Esophagus muscularis mucosa (tissue), 4 donors: ENCODE results near the gene ZNF385D. TPM values are rescaled to one million over a fixed set of nuclear protein-coding genes. Genes with fewer than 3 reads are reported as not detected.

Experiments
- DNase-seq: peaks from one replicate; pipeline ENCODE4 v3.0.0-alpha.2; 2017; ENCODE audit errors: extremely low spot score
- H3K27ac ChIP-seq, 4 donors: fragments of 200-600 bp; sonication (generic); replicated peaks in 1 of 4; 1 replicate in 3 of 4; 2 replicates in 1 of 4; pipeline ENCODE4 v1.5.1; 2016 to 2019; ENCODE audit warnings: mild to moderate bottlenecking in 1 of 4
- H3K27me3 ChIP-seq, 4 donors: fragments of 200-600 bp; sonication (generic); one replicate each; pipeline versions ENCODE4 v1.5.1 to v1.6.0; 2016 to 2019
- H3K36me3 ChIP-seq, 4 donors: fragments of 200-600 bp; sonication (generic); one replicate each; pipeline ENCODE4 v1.5.1; 2016 to 2019
- H3K4me1 ChIP-seq, 4 donors: fragments of 200-600 bp; sonication (generic); one replicate each; pipeline ENCODE4 v1.5.1; 2016 to 2019
- H3K4me3 ChIP-seq, 4 donors: fragments of 200-600 bp; sonication (generic); 1 replicate in 2 of 4; 2 replicates in 2 of 4; pipeline ENCODE4 v1.5.1; 2016 to 2019; ENCODE audit warnings: mild to moderate bottlenecking in 4 of 4, moderate library complexity in 1 of 4
- H3K9me3 ChIP-seq, 4 donors: fragments of 200-600 bp; sonication (generic); 1 replicate in 3 of 4; 2 replicates in 1 of 4; pipeline ENCODE4 v1.5.1; 2016 to 2019
- EP300 ChIP-seq: sonication (generic); formaldehyde crosslinking; IDR thresholded peaks from one replicate; pipeline ENCODE4 v1.6.1; 2017; ENCODE audit warnings: antibody characterized with exemption
- POLR2A ChIP-seq: fragments of 450-650 bp; IDR thresholded peaks from one replicate; pipeline ENCODE4 v1.6.1; 2017; ENCODE audit warnings: antibody characterized with exemption, moderate library complexity, mild to moderate bottlenecking, low read depth
- POLR2AphosphoS5 ChIP-seq, 2 donors: sonication (generic); formaldehyde crosslinking; IDR thresholded peaks; one replicate each; pipeline ENCODE4 v1.6.1; 2017; ENCODE audit warnings: antibody characterized with exemption in 2 of 2
- WGBS: methylation state at CpG from one replicate; pipeline ENCODE4 v1.1.5; 2018; 5-methylcytosine and 5-hydroxymethylcytosine counted together
- intact Hi-C: fragments of 100-400 bp; cut with DNase I; formaldehyde crosslinking; loops from one replicate; pipeline ENCODE4 v1.15.1; 2023
- total RNA-seq, 4 donors: library from RNA; depleted of rRNA; stranded (reverse); fragments of >200 nt; gene quantifications; one replicate each; pipeline versions ENCODE4 v1.1.0 to v1.2.1, GENCODE V29; 2016
- TF ChIP-seq, protein P1 (sequence below), 3 experiments: fragments of 200-600 bp in 2 of 3; fragments of 450-650 bp in 1 of 3; sonication (generic) in 2 of 3; IDR thresholded peaks; one replicate each; pipeline ENCODE4 v1.5.1; 2017 to 2019; ENCODE audit warnings: antibody characterized with exemption in 3 of 3, mild to moderate bottlenecking in 2 of 3, moderate library complexity in 1 of 3

Gene ZNF385D
- total RNA-seq, 4 donors from 2014 or later: 7.7 to 11.2 (median 8.2) TPM

DNA sequence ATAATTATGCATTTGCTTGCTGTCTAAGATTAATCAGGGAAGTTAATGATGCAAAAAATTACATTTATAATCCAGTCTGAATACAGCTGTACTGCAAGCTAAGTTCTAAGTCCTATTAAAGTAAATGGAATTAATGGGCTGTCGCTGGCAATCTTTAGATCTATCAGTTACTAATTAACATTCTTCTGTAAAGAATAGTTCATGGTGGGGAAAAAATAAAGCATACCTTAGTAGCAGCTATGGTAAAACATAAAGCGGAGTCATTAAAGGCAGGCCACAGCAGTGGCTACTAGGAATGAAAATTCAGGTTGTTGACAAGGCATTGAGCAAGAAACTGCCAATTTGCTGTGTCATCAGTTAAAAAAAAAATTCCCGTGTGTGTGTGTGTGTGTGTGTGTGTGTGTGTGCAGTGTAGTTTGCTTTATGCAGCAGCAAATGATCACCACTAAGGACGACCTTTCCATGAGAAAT is 129.8 kb downstream of the ZNF385D start:
- 72% methylated on average over 4 of the region's 4 CpGs for WGBS
- Histone ChIP-seq H3K4me3 (no peak overlapping the region), H3K27ac (no peak overlapping the region), H3K36me3 (no peaks in the 10 kb centered on the region), H3K27me3 (no peaks in the 10 kb centered on the region), H3K9me3 (no peaks in the 10 kb centered on the region), H3K4me1 (peaks cover 0 to 15% (median 0%) of the 10 kb centered on the region in 4 donors)
- intact Hi-C loops: no loop called here
- DNase-seq: no peak
- TF ChIP-seq, protein P1, sequence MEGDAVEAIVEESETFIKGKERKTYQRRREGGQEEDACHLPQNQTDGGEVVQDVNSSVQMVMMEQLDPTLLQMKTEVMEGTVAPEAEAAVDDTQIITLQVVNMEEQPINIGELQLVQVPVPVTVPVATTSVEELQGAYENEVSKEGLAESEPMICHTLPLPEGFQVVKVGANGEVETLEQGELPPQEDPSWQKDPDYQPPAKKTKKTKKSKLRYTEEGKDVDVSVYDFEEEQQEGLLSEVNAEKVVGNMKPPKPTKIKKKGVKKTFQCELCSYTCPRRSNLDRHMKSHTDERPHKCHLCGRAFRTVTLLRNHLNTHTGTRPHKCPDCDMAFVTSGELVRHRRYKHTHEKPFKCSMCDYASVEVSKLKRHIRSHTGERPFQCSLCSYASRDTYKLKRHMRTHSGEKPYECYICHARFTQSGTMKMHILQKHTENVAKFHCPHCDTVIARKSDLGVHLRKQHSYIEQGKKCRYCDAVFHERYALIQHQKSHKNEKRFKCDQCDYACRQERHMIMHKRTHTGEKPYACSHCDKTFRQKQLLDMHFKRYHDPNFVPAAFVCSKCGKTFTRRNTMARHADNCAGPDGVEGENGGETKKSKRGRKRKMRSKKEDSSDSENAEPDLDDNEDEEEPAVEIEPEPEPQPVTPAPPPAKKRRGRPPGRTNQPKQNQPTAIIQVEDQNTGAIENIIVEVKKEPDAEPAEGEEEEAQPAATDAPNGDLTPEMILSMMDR (IDR thresholded peaks at IDR 0.05): no peak
- TF ChIP-seq POLR2AphosphoS5 (IDR thresholded peaks at IDR 0.05) (no peak), EP300 (no peak), POLR2A (no peak)

DNA sequence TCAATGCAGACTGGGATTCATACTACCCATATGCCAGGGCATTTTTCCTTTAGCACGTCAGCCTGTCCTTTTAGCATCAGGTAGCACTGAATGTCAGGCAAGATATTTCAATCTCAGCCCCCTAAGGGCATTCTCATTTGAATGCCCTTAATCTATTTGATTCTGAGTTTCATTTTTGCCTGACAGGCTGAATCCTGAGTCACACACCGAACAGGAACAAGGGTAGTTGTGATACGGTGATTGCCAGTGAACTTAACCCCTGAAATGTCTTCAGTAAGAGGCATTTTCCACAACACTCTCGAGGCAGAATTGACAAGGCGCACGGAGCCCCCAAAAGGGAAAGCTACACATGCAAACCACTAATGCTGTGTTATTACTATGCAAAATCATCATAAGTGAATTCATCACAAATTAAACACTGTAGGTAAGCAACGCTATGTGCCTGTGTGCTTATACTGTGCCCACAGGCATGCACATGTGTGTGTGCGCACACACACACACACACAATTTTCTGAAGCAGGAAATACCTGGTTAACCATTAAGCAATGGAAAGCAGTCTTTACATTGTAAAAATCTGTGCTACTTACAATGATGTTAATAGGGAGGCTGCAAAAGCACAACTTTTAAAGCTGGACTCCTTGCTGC is 130.4 kb downstream of the ZNF385D start:
- DNase-seq: no peak
- 76% methylated on average over 8 of the region's 8 CpGs for WGBS
- Histone ChIP-seq H3K36me3 (no peaks in the 10 kb centered on the region), H3K27ac (no peak overlapping the region), H3K9me3 (no peaks in the 10 kb centered on the region), H3K27me3 (no peaks in the 10 kb centered on the region), H3K4me3 (no peak overlapping the region), H3K4me1 (peaks cover 0 to 15% (median 0%) of the 10 kb centered on the region in 4 donors)
- no peak for TF ChIP-seq EP300
- no peak for TF ChIP-seq POLR2AphosphoS5 (IDR thresholded peaks at IDR 0.05)
- no peak for TF ChIP-seq POLR2A
- TF ChIP-seq, protein P1 (IDR thresholded peaks at IDR 0.05): no peak
- intact Hi-C loops: no loop called here

DNA sequence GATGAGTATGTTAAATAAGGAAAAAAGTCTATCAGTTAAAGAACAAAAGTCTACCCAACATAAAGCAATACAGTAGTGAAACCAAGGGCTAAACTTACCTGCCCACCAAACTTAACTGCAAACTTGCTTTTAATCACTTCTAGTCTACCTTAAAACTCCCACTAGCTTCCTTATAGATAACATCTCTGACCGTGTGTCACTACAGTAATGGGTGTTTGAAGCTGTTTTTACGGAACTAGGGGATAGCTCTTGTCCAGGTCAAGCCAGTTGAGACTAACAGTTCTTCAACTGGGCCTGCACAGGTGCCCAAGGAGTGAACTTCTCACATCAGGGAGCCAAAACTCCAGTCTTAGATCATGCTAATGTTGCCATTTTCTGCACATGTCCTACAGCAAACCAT is 132.3 kb downstream of the ZNF385D start:
- Histone ChIP-seq H3K27ac (no peak overlapping the region), H3K4me3 (no peak overlapping the region), H3K4me1 (peaks cover 0 to 15% (median 0%) of the 10 kb centered on the region in 4 donors), H3K9me3 (no peaks in the 10 kb centered on the region), H3K27me3 (no peaks in the 10 kb centered on the region), H3K36me3 (no peaks in the 10 kb centered on the region)
- TF ChIP-seq POLR2AphosphoS5 (IDR thresholded peaks at IDR 0.05) (no peak), POLR2A (no peak), EP300 (no peak)
- TF ChIP-seq, protein P1 (IDR thresholded peaks at IDR 0.05): no peak
- intact Hi-C loops: no loop called here
- DNase-seq: no peak
- WGBS: 76% methylated on average over 2 of the region's 2 CpGs

DNA sequence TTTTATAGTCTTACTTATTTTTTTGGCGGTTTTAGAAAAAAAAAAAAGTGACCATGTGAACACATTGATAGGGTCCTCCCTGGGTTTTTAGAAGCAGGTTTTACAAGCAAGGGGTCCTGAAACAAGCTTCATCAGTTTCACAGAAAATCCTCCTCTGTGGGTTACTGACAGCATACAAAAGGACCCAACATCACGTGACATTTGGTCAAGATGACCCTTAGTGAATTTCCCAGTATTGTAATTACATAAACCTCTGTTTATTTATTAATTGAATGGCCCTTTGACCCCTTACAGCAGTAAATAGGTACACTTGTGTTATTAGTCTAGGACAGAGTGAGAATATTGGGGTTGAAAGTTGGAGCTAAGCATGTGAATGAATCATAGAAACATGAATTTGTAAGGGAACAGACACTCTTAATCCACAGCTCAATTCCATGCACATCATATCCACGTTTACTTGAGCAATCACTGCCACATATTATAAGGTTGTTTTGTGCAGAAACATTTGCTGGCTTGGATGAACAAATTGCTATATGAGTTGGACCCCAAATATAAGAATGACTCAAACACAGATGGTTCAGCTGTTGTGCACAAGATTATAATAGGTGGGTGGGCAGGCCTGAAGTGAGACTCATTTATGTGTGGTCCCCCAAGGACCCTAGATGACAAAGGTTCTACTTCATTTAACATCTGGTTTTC is 137.5 kb downstream of the ZNF385D start:
- peaks cover 0 to 5% (median 0%) of the 10 kb centered on the region in 4 donors for H3K4me1 ChIP-seq
- WGBS: 81% methylated on average over 3 of the region's 3 CpGs
- no peaks in the 10 kb centered on the region for H3K36me3 ChIP-seq
- intact Hi-C loops: no loop called here
- H3K9me3 ChIP-seq: no peaks in the 10 kb centered on the region
- no peak for TF ChIP-seq POLR2AphosphoS5 (IDR thresholded peaks at IDR 0.05)
- TF ChIP-seq, protein P1 (IDR thresholded peaks at IDR 0.05): no peak
- no peak for TF ChIP-seq EP300
- TF ChIP-seq POLR2A: no peak
- H3K27me3 ChIP-seq: no peaks in the 10 kb centered on the region
- no peak overlapping the region for H3K27ac ChIP-seq
- DNase-seq: no peak
- no peak overlapping the region for H3K4me3 ChIP-seq
